NOMO-1 treated with DMSO at 0.1 percent for 48 hours (cell line): ENCODE data around the gene GEMIN5.
A peak's percentile ranks its signal among the peaks of the same experiment; 100 is the strongest.
"Not testable (repeated sequence)": the region's sequence is repeated elsewhere in the genome, so short reads cannot be mapped to it uniquely, and the experiment has no call there.

Experiments
- DNase-seq: peaks from one replicate; lab custom pipeline; 2025; ENCODE audit not compliant: unreplicated experiment; lab: John Stamatoyannopoulos, UW

GEMIN5 gene

GRCh38 chr5:154937718-154938466 is at the start of gene GEMIN5:
Gene GEMIN5, minus strand, starts transcription at chr5:154938211. Its CDS starts 78 bp downstream, at chr5:154938133.
- DNase-seq: peak; percentile 83

- no peak for DNase-seq
These were observed 48.1 kb upstream of the GEMIN5 start for GRCh38 chr5:154986151-154986550.

GRCh38 chr5:154984946-154985516 is 47.0 kb upstream of the GEMIN5 start:
- no peak for DNase-seq

GRCh38 chr5:154978294-154978693 is 40.3 kb upstream of the GEMIN5 start:
- not testable (repeated sequence) for DNase-seq

- DNase-seq: peak; percentile 39
These were observed 39.4 kb upstream of the GEMIN5 start for GRCh38 chr5:154977409-154977808.

GRCh38 chr5:154976082-154976481 is 38.1 kb upstream of the GEMIN5 start:
- not testable (repeated sequence) for DNase-seq

- no peak for DNase-seq
These were observed 34.6 kb upstream of the GEMIN5 start for GRCh38 chr5:154972476-154973080.

GRCh38 chr5:154971501-154971900 is 33.5 kb upstream of the GEMIN5 start:
- no peak for DNase-seq

- peak; percentile 47 for DNase-seq
These were observed 32.7 kb upstream of the GEMIN5 start for GRCh38 chr5:154970759-154971158.

GRCh38 chr5:154968953-154969352 is 30.9 kb upstream of the GEMIN5 start:
- DNase-seq: no peak

- DNase-seq: no peak
These were observed 29.5 kb upstream of the GEMIN5 start for GRCh38 chr5:154967421-154968024.

- no peak for DNase-seq
These were observed 28.9 kb upstream of the GEMIN5 start for GRCh38 chr5:154966874-154967273.

GRCh38 chr5:154966081-154966841 is 28.2 kb upstream of the GEMIN5 start:
- no peak for DNase-seq

- peak; percentile 21 for DNase-seq
These were observed 24.5 kb upstream of the GEMIN5 start for GRCh38 chr5:154962494-154962893.

GRCh38 chr5:154956712-154957111 is 18.7 kb upstream of the GEMIN5 start:
- DNase-seq: no peak

GRCh38 chr5:154949781-154950180 is 11.8 kb upstream of the GEMIN5 start:
- no peak for DNase-seq

- no peak for DNase-seq
These were observed 10.3 kb upstream of the GEMIN5 start for GRCh38 chr5:154948313-154948712.

GRCh38 chr5:154947778-154948177 is 9.8 kb upstream of the GEMIN5 start:
- no peak for DNase-seq

- DNase-seq: no peak
These were observed 7.8 kb upstream of the GEMIN5 start for GRCh38 chr5:154945695-154946301.

- DNase-seq: no peak
These were observed 6.7 kb upstream of the GEMIN5 start for GRCh38 chr5:154944716-154945115.

- no peak for DNase-seq
These were observed 5.5 kb upstream of the GEMIN5 start for GRCh38 chr5:154943527-154943926.
